Fibroblast of skin of right quadriceps (primary cell): ENCODE data around the gene CLEC16A.

Experiments
- DNase-seq: peaks from one replicate; pipeline ENCODE4 v3.0.0-alpha.2; 2013

The CLEC16A gene

GRCh38 chr16:11104168-11105037 lies 160.0 kb downstream of the CLEC16A start:
- no peak for DNase-seq

GRCh38 chr16:11105038-11105903 lies 160.9 kb downstream of the CLEC16A start:
- peak; percentile 95 for DNase-seq

- DNase-seq: no peak
Observed at GRCh38 chr16:11106726-11107125, 162.4 kb downstream of the CLEC16A start.

- peak; percentile 60 for DNase-seq
Observed at GRCh38 chr16:11107780-11108465, 163.6 kb downstream of the CLEC16A start.

- no peak for DNase-seq
Observed at GRCh38 chr16:11108466-11108805, 164.1 kb downstream of the CLEC16A start.

GRCh38 chr16:11109566-11109965 lies 165.2 kb downstream of the CLEC16A start:
- peak; percentile 48 for DNase-seq

GRCh38 chr16:11111150-11111549 lies 166.8 kb downstream of the CLEC16A start:
- no peak for DNase-seq

GRCh38 chr16:11111856-11112634 lies 167.7 kb downstream of the CLEC16A start:
- no peak for DNase-seq

GRCh38 chr16:11112723-11113348 lies 168.5 kb downstream of the CLEC16A start:
- DNase-seq: no peak

- DNase-seq: no peak
Observed at GRCh38 chr16:11114366-11115164, 170.2 kb downstream of the CLEC16A start.

GRCh38 chr16:11117576-11118211 lies 173.3 kb downstream of the CLEC16A start:
- DNase-seq: no peak

- peak; percentile 56 for DNase-seq
Observed at GRCh38 chr16:11118479-11118878, 174.1 kb downstream of the CLEC16A start.

- DNase-seq: no peak
Observed at GRCh38 chr16:11121083-11121608, 176.8 kb downstream of the CLEC16A start.

GRCh38 chr16:11121914-11122692 lies 177.7 kb downstream of the CLEC16A start:
- DNase-seq: no peak

- no peak for DNase-seq
Observed at GRCh38 chr16:11123666-11124065, 179.3 kb downstream of the CLEC16A start.

- DNase-seq: no peak
Observed at GRCh38 chr16:11125936-11126335, 181.6 kb downstream of the CLEC16A start.

GRCh38 chr16:11126399-11127054 lies 182.2 kb downstream of the CLEC16A start:
- DNase-seq: no peak

- no peak for DNase-seq
Observed at GRCh38 chr16:11127610-11128195, 183.3 kb downstream of the CLEC16A start.
